ENCODE results near the gene GTF2H4. TPM values are rescaled to one million over a fixed set of nuclear protein-coding genes. Genes with fewer than 3 reads are reported as not detected.

GTF2H4 gene
- total and polyA plus RNA-seq, 2 experiments from 2014 or later: 13.6 to 15.2 TPM

- WGBS (ENCODE audit: low lambda C conversion rate, missing lambda C conversion rate): 94% methylated on average over 5 of the region's 5 CpGs
- no peak overlapping the region for H2AFZ ChIP-seq
- no peaks in the 10 kb centered on the region for H3K9me2 ChIP-seq (replicated peaks; ENCODE audit: insufficient read depth)
- DNase-seq (ENCODE audit: low spot score): no peak
- H4K20me1 ChIP-seq (ENCODE audit: insufficient read depth, poor library complexity, severe bottlenecking): no peaks in the 10 kb centered on the region
- no peaks in the 10 kb centered on the region for H3K9me3 ChIP-seq (ENCODE audit: low read depth)
- no peak overlapping the region for H3K4me3 ChIP-seq
- no peaks in the 10 kb centered on the region for H3K36me3 ChIP-seq (replicated peaks; ENCODE audit: insufficient read depth, low read depth)
- H3K4me2 ChIP-seq: no peak overlapping the region
- peaks cover 4% of the 10 kb centered on the region for H3K4me1 ChIP-seq (ENCODE audit: insufficient read depth)
- no peak for TF ChIP-seq CTCF (IDR thresholded peaks at IDR 0.05; ENCODE audit: poor library complexity)
- TF ChIP-seq EZH2 (IDR thresholded peaks at IDR 0.05; ENCODE audit: borderline replicate concordance): no peak
- no peak for TF ChIP-seq EZH2phosphoT487 (IDR thresholded peaks at IDR 0.05; ENCODE audit: low read depth, severe bottlenecking, unreplicated experiment)
- H3K27ac ChIP-seq: no peak overlapping the region
- no peaks in the 10 kb centered on the region for H3K79me2 ChIP-seq
- H3K27me3 ChIP-seq: no peaks in the 10 kb centered on the region
These were observed 37.3 kb downstream of the GTF2H4 start for GRCh38 chr6:30945281-30945680.

GRCh38 chr6:30947231-30947630 lies 39.2 kb downstream of the GTF2H4 start:
- 85% methylated on average over 4 of the region's 4 CpGs for WGBS (ENCODE audit: low lambda C conversion rate, missing lambda C conversion rate)
- H3K4me2 ChIP-seq: no peak overlapping the region
- peaks cover 3% of the 10 kb centered on the region for H3K4me1 ChIP-seq (ENCODE audit: insufficient read depth)
- H3K27ac ChIP-seq: no peak overlapping the region
- no peaks in the 10 kb centered on the region for H4K20me1 ChIP-seq (ENCODE audit: insufficient read depth, poor library complexity, severe bottlenecking)
- TF ChIP-seq EZH2phosphoT487 (IDR thresholded peaks at IDR 0.05; ENCODE audit: low read depth, severe bottlenecking, unreplicated experiment) (no peak), CTCF (IDR thresholded peaks at IDR 0.05; ENCODE audit: poor library complexity) (no peak), EZH2 (IDR thresholded peaks at IDR 0.05; ENCODE audit: borderline replicate concordance) (no peak)
- peaks cover 2% of the 10 kb centered on the region for H3K27me3 ChIP-seq
- H3K4me3 ChIP-seq: no peak overlapping the region
- H3K9me2 ChIP-seq (replicated peaks; ENCODE audit: insufficient read depth): no peaks in the 10 kb centered on the region
- H3K36me3 ChIP-seq (replicated peaks; ENCODE audit: insufficient read depth, low read depth): no peaks in the 10 kb centered on the region
- no peak overlapping the region for H2AFZ ChIP-seq
- DNase-seq (ENCODE audit: low spot score): no peak
- no peaks in the 10 kb centered on the region for H3K79me2 ChIP-seq
- H3K9me3 ChIP-seq (ENCODE audit: low read depth): no peaks in the 10 kb centered on the region

GRCh38 chr6:30948811-30949210 lies 40.8 kb downstream of the GTF2H4 start:
- Histone ChIP-seq H3K79me2 (no peaks in the 10 kb centered on the region), H3K4me1 (ENCODE audit: insufficient read depth) (no peaks in the 10 kb centered on the region), H3K9me2 (replicated peaks; ENCODE audit: insufficient read depth) (no peaks in the 10 kb centered on the region), H3K36me3 (replicated peaks; ENCODE audit: insufficient read depth, low read depth) (no peaks in the 10 kb centered on the region), H3K27ac (no peak overlapping the region), H2AFZ (no peak overlapping the region), H3K4me3 (no peak overlapping the region), H3K9me3 (ENCODE audit: low read depth) (no peaks in the 10 kb centered on the region), H4K20me1 (ENCODE audit: insufficient read depth, poor library complexity, severe bottlenecking) (no peaks in the 10 kb centered on the region), H3K4me2 (no peak overlapping the region), H3K27me3 (peaks cover 9% of the 10 kb centered on the region)
- no peak for DNase-seq (ENCODE audit: low spot score)
- TF ChIP-seq EZH2 (IDR thresholded peaks at IDR 0.05; ENCODE audit: borderline replicate concordance) (no peak), EZH2phosphoT487 (IDR thresholded peaks at IDR 0.05; ENCODE audit: low read depth, severe bottlenecking, unreplicated experiment) (no peak), CTCF (IDR thresholded peaks at IDR 0.05; ENCODE audit: poor library complexity) (no peak)
- WGBS (ENCODE audit: low lambda C conversion rate, missing lambda C conversion rate): 92% methylated on average over 6 of the region's 6 CpGs

All from hepatocyte (in vitro differentiated cells).